GM23248 (cell line): ENCODE data around the gene COQ7. TPM values are rescaled to one million over a fixed set of nuclear protein-coding genes. Genes with fewer than 3 reads are reported as not detected.
A peak's percentile ranks its signal among the peaks of the same experiment; 100 is the strongest.

Source experiments
- DNase-seq: peaks from one replicate; pipeline ENCODE4 v3.0.0-alpha.2; 2015
- H2AFZ ChIP-seq: fragments of 200-600 bp; sonication (generic); 2 replicates; pipeline ENCODE4 v1.6.1; 2016; ENCODE audit warnings: antibody characterized with exemption
- H3F3A ChIP-seq: fragments of 200-600 bp; sonication (generic); 2 replicates; pipeline ENCODE4 v1.6.1; 2016; ENCODE audit warnings: mild to moderate bottlenecking, antibody characterized with exemption, mixed run types; ENCODE audit not compliant: insufficient read depth
- H3K27ac ChIP-seq: fragments of 200-600 bp; sonication (generic); 2 replicates; pipeline ENCODE4 v1.5.1; 2016; ENCODE audit warnings: mild to moderate bottlenecking
- H3K27me3 ChIP-seq: fragments of 200-600 bp; sonication (generic); replicated peaks from 2 replicates; pipeline ENCODE4 v1.6.1; 2016; ENCODE audit warnings: mild to moderate bottlenecking; ENCODE audit not compliant: insufficient read depth
- H3K36me3 ChIP-seq: fragments of 200-600 bp; sonication (generic); 2 replicates; pipeline ENCODE4 v1.6.1; 2016; ENCODE audit warnings: low read depth, mild to moderate bottlenecking
- H3K4me1 ChIP-seq: fragments of 200-600 bp; sonication (generic); 2 replicates; pipeline ENCODE4 v1.6.1; 2016; ENCODE audit warnings: mild to moderate bottlenecking; ENCODE audit not compliant: insufficient read depth
- H3K4me2 ChIP-seq: fragments of 200-600 bp; sonication (generic); one replicate; pipeline ENCODE4 v1.6.1; 2016; ENCODE audit warnings: mild to moderate bottlenecking; ENCODE audit not compliant: unreplicated experiment
- H3K4me3 ChIP-seq: fragments of 200-600 bp; sonication (generic); 2 replicates; pipeline ENCODE4 v1.5.1; 2016; ENCODE audit warnings: mild to moderate bottlenecking
- H3K79me2 ChIP-seq: fragments of 200-600 bp; sonication (generic); 2 replicates; pipeline ENCODE4 v1.6.1; 2016; ENCODE audit warnings: mild to moderate bottlenecking; ENCODE audit not compliant: insufficient read depth
- H3K9ac ChIP-seq: fragments of 200-600 bp; sonication (generic); 2 replicates; pipeline ENCODE4 v1.6.1; 2016; ENCODE audit warnings: mild to moderate bottlenecking
- H3K9me2 ChIP-seq: fragments of 200-600 bp; sonication (generic); 2 replicates; pipeline ENCODE4 v1.6.1; 2016; ENCODE audit warnings: mixed run types, mild to moderate bottlenecking, moderate library complexity; ENCODE audit not compliant: insufficient read depth
- H3K9me3 ChIP-seq: fragments of 200-600 bp; sonication (generic); one replicate; pipeline ENCODE4 v1.6.1; 2017; ENCODE audit warnings: low read depth
- H4K20me1 ChIP-seq: fragments of 200-600 bp; sonication (generic); 2 replicates; pipeline ENCODE4 v1.6.0; 2016; ENCODE audit not compliant: insufficient read depth
- EZH2 ChIP-seq: fragments of 200-600 bp; sonication (generic); IDR thresholded peaks from 2 replicates; pipeline ENCODE4 v1.6.1; 2018; ENCODE audit warnings: antibody characterized with exemption, mild to moderate bottlenecking; ENCODE audit not compliant: insufficient read depth, poor library complexity, severe bottlenecking
- EZH2phosphoT487 ChIP-seq: fragments of 200-600 bp; sonication (generic); IDR thresholded peaks from 2 replicates; pipeline ENCODE4 v1.6.1; 2018; ENCODE audit warnings: antibody characterized with exemption, moderate library complexity, mild to moderate bottlenecking, low read depth; ENCODE audit not compliant: insufficient read depth
- WGBS, 2 experiments: methylation state at CpG; one replicate each; pipeline ENCODE4 v1.1.6; 2015 to 2017; ENCODE audit warnings: low lambda C conversion rate in 2 of 2, low coverage in 1 of 2; ENCODE audit errors: missing lambda C conversion rate in 2 of 2; 5-methylcytosine and 5-hydroxymethylcytosine counted together
- in situ Hi-C: fragments of 300-500 bp; cut with MboI; formaldehyde crosslinking; loops from 2 replicates; pipeline ENCODE4 v1.15.0; 2020
- polyA plus RNA-seq: library from polyadenylated mRNA; unstranded; fragments of >200 nt; fragmentation: Nextera tagmentation; extraction: Ambion mirVana; gene quantifications from 2 replicates; pipeline ENCODE4 v1.2.1, GENCODE V29; 2016
- total RNA-seq: library from RNA; depleted of rRNA; stranded (reverse); fragments of >200 nt; shearing (Covaris generic); gene quantifications from 2 replicates; pipeline ENCODE4 v1.2.3, GENCODE V29; 2014

Gene COQ7
- total and polyA plus RNA-seq, 2 experiments from 2014 or later: 9.6 to 9.9 TPM

DNA sequence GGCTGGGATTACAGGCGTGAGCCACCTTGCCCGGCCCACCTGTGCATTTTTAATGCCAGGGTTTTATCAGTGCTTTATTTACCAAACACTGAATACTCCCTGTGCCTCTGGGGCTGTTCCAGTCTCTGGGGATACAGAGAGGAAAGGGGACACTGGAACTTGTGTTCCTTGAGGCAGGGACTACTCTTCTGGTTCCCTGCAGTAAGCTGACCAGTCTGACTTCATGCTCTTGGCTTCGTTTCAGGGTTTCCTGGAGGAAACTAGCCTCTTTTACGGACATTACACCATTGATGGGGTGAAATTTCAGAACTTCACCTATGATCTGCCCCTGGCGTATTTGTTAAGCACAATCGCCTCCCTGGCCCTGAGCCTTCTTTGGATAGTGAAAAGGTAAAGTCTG lies 37.4 kb upstream of the COQ7 start:
- H4K20me1 ChIP-seq: no peaks in the 10 kb centered on the region
- H3K27me3 ChIP-seq: no peaks in the 10 kb centered on the region
- no peaks in the 10 kb centered on the region for H3K36me3 ChIP-seq
- H3K4me1 ChIP-seq: no peaks in the 10 kb centered on the region
- H3K9ac ChIP-seq: no peak overlapping the region
- H3K27ac ChIP-seq: no peak overlapping the region
- in situ Hi-C loops: no loop called here
- H3K9me3 ChIP-seq: no peaks in the 10 kb centered on the region
- H3K4me3 ChIP-seq: no peak overlapping the region
- no peaks in the 10 kb centered on the region for H3K9me2 ChIP-seq
- DNase-seq: no peak
- no peaks in the 10 kb centered on the region for H3K79me2 ChIP-seq
- H3F3A ChIP-seq: no peaks in the 10 kb centered on the region
- no peak for TF ChIP-seq EZH2
- no peak for TF ChIP-seq EZH2phosphoT487
- no peak overlapping the region for H3K4me2 ChIP-seq
- no peak overlapping the region for H2AFZ ChIP-seq
- WGBS, 2 experiments: 75 to 76% methylated on average over 6 of the region's 6 CpGs

DNA sequence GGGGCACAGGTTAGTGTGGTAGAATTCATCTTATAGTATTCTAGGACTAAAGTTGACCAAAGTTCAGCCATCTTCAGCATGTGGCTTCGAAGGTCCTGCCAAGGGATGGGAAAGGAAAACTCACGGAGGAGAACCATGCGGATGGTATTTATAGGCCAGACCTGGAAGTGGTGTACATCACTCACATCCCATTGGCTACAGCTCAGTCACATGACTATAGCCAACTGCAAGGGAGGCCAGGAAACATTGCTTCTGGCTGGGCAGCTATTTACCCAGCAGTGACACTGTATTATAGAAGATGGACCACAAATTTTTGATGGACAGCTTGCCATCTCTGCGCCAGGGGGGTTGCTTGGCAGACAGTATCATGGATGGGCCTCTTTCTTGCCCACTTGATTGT lies 35.7 kb upstream of the COQ7 start:
- Histone ChIP-seq H3K27me3 (no peaks in the 10 kb centered on the region), H2AFZ (no peak overlapping the region), H3K79me2 (no peaks in the 10 kb centered on the region), H3K4me3 (no peak overlapping the region), H3K9me2 (no peaks in the 10 kb centered on the region), H3K4me1 (no peaks in the 10 kb centered on the region), H3K4me2 (no peak overlapping the region), H3K36me3 (no peaks in the 10 kb centered on the region), H3K9ac (no peak overlapping the region), H3K27ac (no peak overlapping the region), H3K9me3 (no peaks in the 10 kb centered on the region), H3F3A (no peaks in the 10 kb centered on the region), H4K20me1 (no peaks in the 10 kb centered on the region)
- DNase-seq: no peak
- WGBS, 2 experiments: 66 to 70% methylated on average over 4 of the region's 4 CpGs
- TF ChIP-seq EZH2: no peak
- no peak for TF ChIP-seq EZH2phosphoT487
- in situ Hi-C loops: no loop called here

DNA sequence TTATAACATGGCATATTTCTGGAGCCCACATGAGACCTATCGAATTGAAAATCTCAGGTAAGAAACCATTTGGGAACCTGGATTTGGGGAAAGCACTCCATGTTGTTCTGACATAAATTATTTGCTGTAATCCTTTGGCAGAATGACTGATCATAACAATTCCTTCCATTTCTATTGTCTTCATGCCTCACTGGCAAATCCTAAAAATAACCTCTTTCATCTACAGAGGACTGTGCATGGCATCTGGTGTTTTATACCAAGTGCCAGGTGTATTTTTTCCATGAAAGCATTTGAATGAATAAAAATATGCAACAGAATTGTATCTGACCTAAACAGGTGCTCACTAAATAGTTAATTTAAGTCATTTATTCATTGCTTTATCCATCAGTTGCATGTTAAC lies 33.7 kb upstream of the COQ7 start:
- H3K36me3 ChIP-seq: no peaks in the 10 kb centered on the region
- no peaks in the 10 kb centered on the region for H3K27me3 ChIP-seq
- in situ Hi-C loops: no loop called here
- H3K79me2 ChIP-seq: no peaks in the 10 kb centered on the region
- no peaks in the 10 kb centered on the region for H4K20me1 ChIP-seq
- TF ChIP-seq EZH2 (no peak), EZH2phosphoT487 (no peak)
- no peak overlapping the region for H3K27ac ChIP-seq
- H3K4me2 ChIP-seq: no peak overlapping the region
- no peak overlapping the region for H3K9ac ChIP-seq
- 59 to 67% methylated on average over 1 of the region's 1 CpG for WGBS, 2 experiments
- no peaks in the 10 kb centered on the region for H3K4me1 ChIP-seq
- H3F3A ChIP-seq: no peaks in the 10 kb centered on the region
- no peak for DNase-seq
- no peaks in the 10 kb centered on the region for H3K9me3 ChIP-seq
- H3K4me3 ChIP-seq: no peak overlapping the region
- H3K9me2 ChIP-seq: no peaks in the 10 kb centered on the region
- no peak overlapping the region for H2AFZ ChIP-seq

DNA sequence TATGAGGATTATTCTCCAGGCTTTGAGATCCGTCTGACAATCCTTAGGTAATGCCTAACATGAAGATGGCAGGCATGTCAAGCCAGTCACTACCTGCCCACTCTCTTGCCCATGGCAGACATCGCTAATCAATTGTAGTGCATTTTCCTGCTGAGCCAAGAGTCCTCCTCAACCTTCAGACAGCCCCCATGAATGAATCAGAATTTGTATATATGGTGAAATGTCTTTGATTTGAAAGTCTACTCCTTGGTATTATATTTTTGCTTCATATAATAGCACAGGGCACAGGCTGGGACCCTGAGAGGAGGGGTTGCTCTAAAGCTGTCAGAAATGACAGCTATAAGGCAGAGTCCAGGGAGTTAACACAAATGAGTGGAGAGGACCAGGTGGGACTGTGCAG lies 27.0 kb upstream of the COQ7 start:
- Histone ChIP-seq H4K20me1 (no peaks in the 10 kb centered on the region), H3K9ac (no peak overlapping the region), H3K79me2 (no peaks in the 10 kb centered on the region), H3K4me1 (no peaks in the 10 kb centered on the region), H3K27ac (no peak overlapping the region), H3K9me3 (no peaks in the 10 kb centered on the region), H3K36me3 (no peaks in the 10 kb centered on the region), H3K4me2 (no peak overlapping the region), H3K9me2 (no peaks in the 10 kb centered on the region), H3K4me3 (no peak overlapping the region), H3F3A (no peaks in the 10 kb centered on the region), H3K27me3 (no peaks in the 10 kb centered on the region), H2AFZ (no peak overlapping the region)
- WGBS, 2 experiments: 75 to 80% methylated on average over 2 of the region's 2 CpGs
- in situ Hi-C loops: no loop called here
- TF ChIP-seq EZH2phosphoT487: no peak
- TF ChIP-seq EZH2: no peak
- DNase-seq: no peak

DNA sequence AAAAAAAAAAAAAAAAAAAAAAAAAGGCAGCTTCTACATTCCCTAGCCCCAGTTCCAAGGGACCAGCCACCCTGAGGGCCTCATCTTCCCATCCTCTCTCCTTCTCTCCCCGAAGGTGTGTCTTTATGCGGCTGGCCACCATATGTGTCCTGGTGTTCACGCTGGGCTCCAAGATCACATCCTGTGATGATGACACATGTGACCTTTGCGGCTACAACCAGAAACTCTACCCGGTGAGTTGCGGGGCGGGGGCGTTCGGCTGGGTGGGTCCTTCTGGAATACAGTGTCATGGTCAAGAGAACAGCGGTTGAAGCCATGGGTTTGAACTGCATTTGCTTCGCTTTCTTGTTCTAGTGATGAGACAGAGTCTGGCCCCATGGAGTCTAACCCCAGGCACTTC lies 22.6 kb upstream of the COQ7 start:
- no peak overlapping the region for H3K4me3 ChIP-seq
- H3K4me1 ChIP-seq: no peaks in the 10 kb centered on the region
- H4K20me1 ChIP-seq: no peaks in the 10 kb centered on the region
- no peaks in the 10 kb centered on the region for H3K79me2 ChIP-seq
- H3K4me2 ChIP-seq: no peak overlapping the region
- TF ChIP-seq EZH2: no peak
- TF ChIP-seq EZH2phosphoT487: no peak
- 43 to 53% methylated on average over 11 of the region's 11 CpGs for WGBS, 2 experiments
- no peaks in the 10 kb centered on the region for H3K36me3 ChIP-seq
- H3K9me2 ChIP-seq: no peaks in the 10 kb centered on the region
- in situ Hi-C loops: no loop called here
- H2AFZ ChIP-seq: no peak overlapping the region
- H3K9ac ChIP-seq: no peak overlapping the region
- DNase-seq: peak; percentile 16
- H3K27me3 ChIP-seq: no peaks in the 10 kb centered on the region
- no peak overlapping the region for H3K27ac ChIP-seq
- no peaks in the 10 kb centered on the region for H3F3A ChIP-seq
- H3K9me3 ChIP-seq: no peaks in the 10 kb centered on the region
